ENCODE results near the gene SNX7. TPM values are rescaled to one million over a fixed set of nuclear protein-coding genes. Genes with fewer than 3 reads are reported as not detected.

SNX7 gene
- polyA plus RNA-seq, 3 donors: 8.5 to 21.3 (median 11.2) TPM

DNA sequence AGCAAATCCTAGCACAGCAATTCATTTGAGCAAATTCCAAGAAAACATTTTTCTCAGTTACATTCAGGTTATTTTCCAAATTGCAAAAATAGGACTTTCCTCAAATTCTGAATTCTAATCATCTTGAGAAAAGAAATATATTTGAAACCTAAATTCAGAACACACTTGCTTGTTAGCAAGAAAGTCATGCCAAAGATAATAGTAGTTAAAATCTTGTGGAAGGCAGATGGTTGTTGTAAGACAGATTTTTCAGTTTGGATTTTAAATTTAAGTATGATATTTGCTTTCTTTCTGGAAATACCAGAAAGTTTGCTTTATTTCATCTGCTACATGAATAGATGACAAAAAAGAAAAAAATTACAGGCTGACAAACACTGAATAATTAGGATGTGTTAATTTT lies 29.1 kb downstream of the SNX7 start:
- H3K27ac ChIP-seq (ENCODE audit: low read depth, low read length): no peak overlapping the region

DNA sequence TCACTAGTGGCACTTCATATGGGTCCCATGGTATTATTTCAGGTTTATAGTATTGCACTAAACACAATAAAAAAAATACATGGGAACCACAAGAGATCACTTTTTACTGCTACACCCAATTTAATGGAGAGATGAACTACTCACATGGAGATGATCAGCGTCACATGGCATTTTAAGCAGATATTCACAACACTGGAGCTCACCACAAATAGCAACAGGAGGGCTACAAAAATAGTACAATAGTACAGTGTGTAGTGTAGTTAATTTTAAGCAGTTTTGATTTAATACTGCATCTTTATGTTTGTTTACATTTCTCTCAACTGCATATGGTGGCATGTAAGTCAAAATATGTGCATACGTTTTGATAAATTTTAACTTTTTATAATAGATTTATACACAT lies 31.0 kb downstream of the SNX7 start:
- H3K27ac ChIP-seq (ENCODE audit: low read depth, low read length): no peak overlapping the region
- WGBS, 3 donors: 95 to 99% (median 96%) methylated on average over 2 of the region's 2 CpGs

DNA sequence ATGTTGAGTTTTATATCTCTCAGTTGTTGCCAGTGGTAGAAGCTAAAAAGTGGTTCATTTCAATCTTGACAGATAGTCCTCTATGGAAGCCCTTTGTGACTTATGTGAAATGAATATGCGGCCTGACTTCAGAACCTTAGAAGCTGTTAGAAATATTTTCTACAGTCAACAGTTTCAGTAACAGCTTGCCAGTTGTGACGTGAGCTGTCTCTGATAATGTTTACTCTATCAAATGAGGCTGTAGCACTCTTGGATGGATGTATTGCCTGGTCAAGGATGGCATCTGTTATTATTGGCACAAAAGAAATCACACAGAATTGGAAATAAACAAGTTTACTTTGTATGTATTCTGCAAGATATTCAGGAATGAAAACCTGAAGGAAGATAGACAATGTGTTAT lies 31.9 kb downstream of the SNX7 start:
- H3K27ac ChIP-seq (ENCODE audit: low read depth, low read length): no peak overlapping the region
- 86 to 96% (median 92%) methylated on average over 2 of the region's 2 CpGs for WGBS, 3 donors

DNA sequence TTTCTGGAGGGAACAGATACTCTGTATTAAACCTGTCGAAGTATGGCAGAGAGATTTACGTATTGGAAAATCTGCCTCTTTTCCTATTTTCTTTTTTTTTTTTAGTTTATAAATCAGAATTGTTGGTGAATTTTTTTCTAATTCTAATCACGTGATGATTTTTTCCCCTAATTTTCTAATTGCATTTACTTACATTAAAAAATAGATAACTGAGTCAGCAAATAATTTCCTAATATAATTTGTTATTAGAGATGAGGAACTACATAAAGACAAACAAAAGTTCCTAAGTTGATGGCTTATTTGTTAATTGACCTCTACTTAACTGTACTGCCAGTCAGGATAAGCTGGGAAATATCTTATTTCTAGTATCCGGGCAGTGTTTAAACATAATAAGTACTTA lies 34.6 kb downstream of the SNX7 start:
- H3K27ac ChIP-seq (ENCODE audit: low read depth, low read length): no peak overlapping the region
- WGBS, 3 donors: 93 to 95% (median 93%) methylated on average over 4 of the region's 4 CpGs

DNA sequence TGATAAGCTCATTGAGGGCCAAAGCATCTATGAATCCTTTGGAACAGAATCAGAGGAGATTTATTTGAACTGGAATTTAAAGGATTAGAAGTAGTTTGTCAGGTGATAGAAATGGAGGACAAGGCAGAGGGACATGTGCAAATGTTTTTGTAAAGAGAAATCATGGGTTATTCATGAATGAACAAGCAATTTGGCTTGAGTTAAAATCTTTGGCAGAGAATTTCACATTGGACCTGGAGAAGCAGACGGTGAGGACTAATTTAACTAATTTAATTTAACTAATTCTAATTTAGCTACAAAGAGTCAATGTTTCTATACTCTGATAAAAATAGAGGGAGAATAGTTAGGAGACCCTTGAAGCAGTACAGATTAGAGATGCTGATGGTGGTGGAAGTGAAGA lies 36.3 kb downstream of the SNX7 start:
- WGBS, 3 donors: 95 to 98% (median 97%) methylated on average over 1 of the region's 1 CpG
- no peak overlapping the region for H3K27ac ChIP-seq (ENCODE audit: low read depth, low read length)

DNA sequence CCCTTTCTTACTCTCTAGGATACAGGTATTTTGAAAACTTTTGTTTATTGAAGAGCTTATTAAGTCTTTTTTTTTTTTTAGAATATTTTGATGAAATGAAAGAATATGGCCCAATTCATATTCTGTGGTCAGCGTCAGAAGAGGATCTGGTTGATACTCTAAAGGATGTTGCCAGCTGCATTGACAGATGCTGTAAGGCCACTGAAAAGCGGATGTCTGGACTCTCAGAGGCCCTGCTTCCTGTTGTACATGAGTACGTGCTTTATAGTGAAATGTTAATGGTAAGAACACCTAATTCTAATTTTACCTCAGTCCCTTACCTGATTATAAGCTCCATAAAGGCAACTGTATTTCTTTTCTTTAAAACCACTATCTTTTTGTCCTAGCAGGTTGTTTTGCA lies 37.1 kb downstream of the SNX7 start:
- H3K27ac ChIP-seq (ENCODE audit: low read depth, low read length): no peak overlapping the region
- WGBS, 3 donors: 80 to 92% (median 89%) methylated on average over 3 of the region's 3 CpGs

DNA sequence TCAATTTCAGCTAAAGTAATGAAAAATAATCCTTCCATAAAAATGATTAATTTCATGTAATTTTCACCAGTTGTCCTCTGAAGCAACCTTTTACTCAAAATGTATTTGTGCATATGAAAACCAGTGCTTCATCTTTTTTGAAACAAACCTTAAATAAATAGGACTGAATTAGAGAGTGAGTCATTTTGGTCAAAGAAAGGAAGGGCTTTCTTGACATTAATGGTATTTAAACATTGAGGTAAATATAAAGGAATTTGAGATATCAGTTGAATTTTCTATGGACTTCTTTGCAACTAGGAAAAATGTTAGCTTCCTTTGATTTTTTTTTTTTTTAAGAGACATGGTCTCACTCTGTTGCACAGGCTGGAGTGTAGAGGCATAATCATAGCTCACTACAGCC lies 38.7 kb downstream of the SNX7 start:
- H3K27ac ChIP-seq (ENCODE audit: low read depth, low read length): no peak overlapping the region

DNA sequence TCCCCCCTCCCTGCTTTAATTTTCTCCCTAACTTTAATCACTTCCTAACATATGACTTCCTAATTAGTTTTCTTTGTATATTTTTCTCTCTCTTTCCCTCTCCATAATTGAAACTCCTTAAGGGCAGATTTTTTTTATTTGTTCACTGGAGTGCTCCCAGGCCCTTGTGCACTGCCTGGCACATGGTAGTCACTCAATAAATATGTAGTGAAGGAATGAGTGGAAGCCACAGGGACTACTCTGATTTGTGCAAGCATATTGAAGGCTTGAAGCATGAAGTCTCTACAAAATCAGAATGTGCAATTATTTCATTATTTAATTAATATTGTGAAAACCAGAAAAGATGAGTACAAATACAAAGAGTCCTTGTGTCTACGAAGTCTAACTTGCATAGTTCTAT lies 41.5 kb downstream of the SNX7 start:
- no peak overlapping the region for H3K27ac ChIP-seq (ENCODE audit: low read depth, low read length)
- WGBS, 3 donors: 92 to 95% (median 93%) methylated on average over 1 of the region's 1 CpG

DNA sequence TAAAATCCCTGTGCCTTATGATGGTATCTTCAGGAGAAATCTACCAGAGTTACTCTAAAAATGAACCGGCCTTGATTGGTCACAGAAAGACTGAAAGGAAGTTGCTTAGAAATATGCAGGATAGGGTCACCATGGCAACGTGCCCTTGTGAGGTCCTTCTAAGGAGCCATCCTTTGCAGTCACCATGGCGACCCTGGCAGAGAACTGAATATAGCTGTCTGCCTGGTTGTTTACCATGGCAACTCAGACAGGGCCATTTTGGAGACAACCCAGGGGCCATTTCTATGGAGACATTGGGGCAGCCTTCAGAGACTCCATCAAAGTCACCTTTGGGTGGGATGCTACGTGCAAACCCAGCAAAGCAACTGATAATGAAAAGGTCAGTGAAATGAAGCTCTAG lies 43.0 kb downstream of the SNX7 start:
- WGBS, 3 donors: 89 to 93% (median 90%) methylated on average over 4 of the region's 4 CpGs
- no peak overlapping the region for H3K27ac ChIP-seq (ENCODE audit: low read depth, low read length)

DNA sequence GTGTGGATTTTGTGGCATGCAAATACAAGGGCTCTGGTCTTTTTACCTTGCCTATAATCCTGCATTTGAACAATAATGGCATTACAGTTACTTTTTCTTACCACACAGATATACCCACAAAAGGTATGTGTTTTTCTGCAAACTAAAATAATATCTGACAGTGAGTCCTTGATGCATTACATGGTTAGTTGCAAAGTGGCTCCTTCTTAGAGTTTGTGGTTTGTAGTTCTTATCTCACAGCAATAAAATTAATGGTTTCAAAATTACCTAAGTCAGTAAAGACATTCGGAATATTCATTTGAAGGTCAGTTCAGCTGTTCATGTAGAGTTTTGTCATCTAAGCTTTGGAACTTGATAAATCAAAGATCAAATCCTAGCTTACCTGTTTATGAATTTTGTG lies 43.5 kb downstream of the SNX7 start:
- WGBS, 3 donors: 81 to 96% (median 95%) methylated on average over 1 of the region's 1 CpG
- H3K27ac ChIP-seq (ENCODE audit: low read depth, low read length): no peak overlapping the region

DNA sequence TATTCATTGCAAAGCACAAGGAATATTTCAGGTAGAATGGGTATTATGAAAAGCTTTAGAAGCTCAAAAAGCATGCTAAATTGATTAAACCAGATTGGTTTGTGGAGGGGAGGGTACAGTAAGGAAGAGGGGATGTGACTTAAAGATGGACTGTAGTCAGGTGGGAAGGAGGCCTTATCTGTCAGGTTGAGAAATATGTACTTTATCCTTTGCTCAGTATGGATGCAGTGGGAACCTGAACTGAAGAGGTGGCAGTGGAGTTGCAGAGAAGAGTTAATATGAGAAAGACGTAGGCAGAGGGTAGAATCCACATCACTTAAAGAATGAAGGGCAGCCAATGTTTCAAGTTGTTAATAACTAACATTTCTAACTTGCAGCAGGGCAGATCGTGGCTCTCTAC lies 44.1 kb downstream of the SNX7 start:
- WGBS, 3 donors: 90 to 94% (median 90%) methylated on average over 2 of the region's 2 CpGs

DNA sequence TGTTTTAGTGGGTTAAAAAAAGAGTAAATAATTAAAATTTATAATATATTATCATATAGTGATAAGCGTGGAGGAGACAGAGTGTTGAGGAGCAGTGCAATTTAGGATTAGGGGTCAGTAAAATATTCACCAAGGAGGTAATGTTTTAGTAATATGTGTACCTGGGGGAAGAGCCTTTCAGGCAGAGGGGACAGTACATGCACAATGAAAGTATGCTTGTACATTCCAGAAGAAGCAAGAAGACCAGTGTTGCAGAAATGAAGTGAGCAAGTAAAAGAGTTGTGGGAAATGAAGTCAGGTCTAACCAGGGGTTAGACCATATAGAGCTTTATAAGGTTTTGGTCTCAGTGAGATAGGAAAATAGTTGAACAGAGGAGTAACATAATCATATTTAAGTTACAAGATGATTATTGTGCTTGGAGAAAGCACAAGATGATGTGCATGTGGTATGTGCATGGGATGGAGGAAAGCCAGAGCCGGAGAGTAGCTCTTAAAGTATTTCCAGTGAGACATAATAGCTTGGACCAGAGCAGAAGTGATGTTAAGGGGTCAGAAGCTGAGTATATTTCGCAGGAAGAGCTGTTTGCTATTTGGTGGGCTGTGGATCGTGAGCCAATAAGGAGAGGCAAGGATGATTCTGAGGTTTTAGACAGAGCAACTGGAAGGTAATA lies 44.8 kb downstream of the SNX7 start:
- no peak overlapping the region for H3K27ac ChIP-seq (ENCODE audit: low read depth, low read length)
- 82 to 89% (median 87%) methylated on average over 4 of the region's 4 CpGs for WGBS, 3 donors

More for the DNA sequence above, 44.1 kb downstream of the SNX7 start:
- no peak overlapping the region for H3K27ac ChIP-seq (ENCODE audit: low read depth, low read length)

DNA sequence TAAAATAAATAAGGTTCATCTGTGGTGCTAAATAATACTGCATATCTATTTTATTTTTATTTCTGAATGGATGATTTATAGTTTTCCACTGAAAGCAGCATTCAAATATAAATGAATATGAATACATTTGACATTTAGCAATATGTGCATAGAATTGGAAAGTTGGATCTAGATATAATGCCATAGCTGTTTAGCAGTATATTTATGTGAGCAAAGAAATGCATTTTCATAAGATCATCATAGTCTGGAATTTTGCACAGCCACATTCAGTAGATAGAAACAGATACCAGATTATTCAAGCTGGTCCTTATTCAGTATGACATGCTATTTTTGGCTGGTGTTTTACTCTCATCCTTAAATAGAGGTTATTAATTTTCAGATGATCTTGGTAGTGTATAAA lies 46.0 kb downstream of the SNX7 start:
- no peak overlapping the region for H3K27ac ChIP-seq (ENCODE audit: low read depth, low read length)

DNA sequence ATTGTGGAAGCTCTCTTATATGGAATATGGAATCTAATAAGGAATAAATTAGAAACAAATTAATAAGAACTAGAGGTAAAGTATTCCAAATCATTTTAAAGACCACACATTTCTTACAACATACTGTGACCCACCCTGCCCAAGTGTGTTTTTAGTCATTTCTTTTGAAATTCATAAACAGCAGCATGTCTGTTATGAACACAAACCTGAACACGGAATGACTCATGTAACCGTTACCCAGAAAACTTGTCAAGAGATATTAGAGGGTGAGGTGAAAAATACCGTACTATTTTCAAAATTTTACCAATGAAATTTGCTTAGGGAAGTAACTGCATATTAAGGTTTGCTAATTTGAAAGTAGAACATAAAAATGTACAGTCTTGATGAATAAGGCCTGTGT lies 48.4 kb downstream of the SNX7 start:
- no peak overlapping the region for H3K27ac ChIP-seq (ENCODE audit: low read depth, low read length)
- 94 to 97% (median 97%) methylated on average over 3 of the region's 3 CpGs for WGBS, 3 donors

DNA sequence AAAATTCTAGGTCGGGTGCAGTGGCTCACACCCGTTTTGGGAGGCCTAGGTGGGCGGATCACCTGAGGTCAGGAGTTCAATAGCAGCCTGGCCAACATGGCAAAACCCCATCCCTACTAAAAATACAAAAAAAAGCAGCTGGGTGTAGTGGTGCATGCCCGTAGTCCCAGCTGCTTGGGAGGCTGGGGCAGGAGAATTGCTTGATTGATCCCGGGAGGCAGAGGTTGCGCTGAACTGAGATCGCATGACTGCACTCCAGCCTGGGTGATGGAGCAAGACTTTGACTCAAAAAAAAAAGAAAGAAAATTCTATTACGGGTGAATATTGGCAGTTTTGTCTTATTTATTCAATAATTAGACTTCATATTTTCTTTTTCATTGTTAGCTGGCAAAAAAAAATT lies 62.1 kb downstream of the SNX7 start:
- 85 to 94% (median 87%) methylated on average over 8 of the region's 8 CpGs for WGBS, 3 donors
- no peak overlapping the region for H3K27ac ChIP-seq (ENCODE audit: low read depth, low read length)

DNA sequence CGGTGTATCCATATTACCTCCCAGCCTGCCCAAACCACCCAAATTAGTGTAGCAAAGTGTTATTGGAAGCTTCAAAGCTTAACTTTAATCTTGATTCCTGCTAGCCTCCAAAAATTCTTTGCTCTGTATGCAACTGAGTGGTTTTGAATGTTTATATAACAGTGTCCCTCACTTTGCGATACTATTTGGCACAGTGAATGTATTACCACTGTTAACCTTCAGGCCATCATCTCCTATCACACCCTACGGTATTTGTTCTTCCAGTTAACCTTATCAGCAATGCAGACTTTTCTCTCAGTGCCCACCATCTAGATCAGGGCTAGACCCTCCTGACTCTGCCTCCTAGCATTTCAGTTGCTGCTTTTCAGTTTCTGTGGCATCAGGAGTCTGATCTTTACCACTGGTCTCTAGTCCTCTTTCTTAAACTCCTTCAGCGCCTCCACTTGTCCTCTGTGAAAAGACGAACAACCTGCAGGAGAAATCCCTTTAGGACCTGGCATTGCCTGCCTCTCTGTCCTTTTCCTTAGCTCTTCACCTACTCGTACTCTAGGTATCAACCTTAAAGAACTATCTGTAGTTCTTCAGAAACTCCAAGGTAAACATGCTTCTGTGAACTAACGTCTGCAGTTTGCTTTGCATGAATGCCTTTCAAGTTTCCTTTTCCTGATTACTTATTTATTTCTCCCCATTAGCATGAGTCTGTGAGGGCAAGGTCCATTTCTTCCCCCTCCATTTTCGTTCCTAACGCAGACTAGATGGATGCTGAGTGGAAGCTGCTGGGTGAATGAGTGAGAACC lies 71.7 kb downstream of the SNX7 start:
- H3K27ac ChIP-seq (ENCODE audit: low read depth, low read length): no peak overlapping the region
- 56 to 83% (median 77%) methylated on average over 9 of the region's 9 CpGs for WGBS, 3 donors

DNA sequence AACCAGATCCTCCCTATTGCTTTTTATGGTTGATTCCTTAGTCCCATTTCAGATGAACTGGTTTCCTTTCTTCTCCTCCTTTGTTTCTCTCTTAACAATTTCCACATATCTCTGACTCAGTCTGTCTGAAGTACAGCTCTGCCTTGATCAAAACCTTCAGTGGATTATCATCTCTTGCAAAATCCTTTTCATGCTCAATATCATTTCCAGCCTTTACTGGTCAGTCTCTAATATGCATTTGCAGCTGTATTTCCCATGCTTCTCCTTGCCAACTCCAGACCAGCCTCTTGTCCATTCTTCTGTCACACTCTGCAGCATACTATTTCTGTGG lies 72.2 kb downstream of the SNX7 start:
- no peak overlapping the region for H3K27ac ChIP-seq (ENCODE audit: low read depth, low read length)

DNA sequence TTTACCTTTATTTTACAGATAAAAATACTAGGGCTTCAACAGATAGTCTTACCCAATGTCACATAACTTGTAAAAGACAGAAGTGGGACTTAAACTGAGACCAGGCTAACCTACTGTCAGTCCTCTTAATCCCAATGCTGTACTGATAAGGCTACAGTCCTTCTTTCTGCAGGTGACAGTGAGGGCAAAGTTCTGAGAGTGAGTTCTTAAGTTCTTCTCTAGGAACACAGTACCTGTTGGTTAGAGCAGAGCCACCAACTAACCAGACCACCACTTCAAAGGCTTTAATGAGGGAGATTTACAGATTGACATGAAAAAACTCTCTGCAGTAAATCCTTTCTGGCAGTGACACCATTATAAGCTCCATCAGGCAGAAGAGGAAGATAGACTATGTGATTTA lies 74.2 kb downstream of the SNX7 start:
- no peak overlapping the region for H3K27ac ChIP-seq (ENCODE audit: low read depth, low read length)

DNA sequence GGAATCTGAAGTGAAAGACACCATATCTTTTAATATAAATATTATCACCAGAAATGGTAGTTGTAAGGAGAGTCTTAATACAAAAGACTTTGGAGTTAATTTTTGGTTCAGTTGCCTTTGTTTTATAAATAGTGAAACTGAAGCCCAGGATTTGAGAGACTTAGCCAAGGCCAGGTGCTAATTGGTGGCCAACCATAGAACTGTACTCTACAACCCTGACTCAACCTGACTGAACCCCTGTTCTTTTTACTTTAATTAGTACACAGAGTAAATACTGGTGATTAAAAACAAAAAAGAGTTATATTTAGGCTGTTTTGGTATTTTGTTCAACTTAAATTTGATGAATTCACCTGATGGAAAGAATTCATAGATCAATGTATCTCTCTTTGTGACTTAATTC lies 76.3 kb downstream of the SNX7 start:
- H3K27ac ChIP-seq (ENCODE audit: low read depth, low read length): no peak overlapping the region

DNA sequence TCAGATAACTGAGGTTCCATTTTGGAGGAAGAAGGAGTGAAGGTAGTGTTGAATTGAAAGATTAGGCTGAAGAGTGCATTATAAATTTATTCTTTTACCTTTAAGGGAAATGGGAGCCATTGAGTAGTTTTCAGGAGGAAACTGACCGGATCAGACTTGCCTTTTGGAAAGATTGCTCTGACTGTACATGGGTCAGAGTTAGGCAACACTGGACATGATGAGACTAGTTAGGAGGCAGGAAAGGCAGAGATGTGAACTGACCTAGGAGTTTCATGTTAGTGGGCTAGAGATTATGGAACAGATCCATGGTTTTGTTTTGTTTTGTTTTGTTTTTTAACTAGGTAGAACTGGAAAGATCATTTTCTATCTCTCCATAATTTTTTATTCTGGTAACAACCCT lies 78.2 kb downstream of the SNX7 start:
- no peak overlapping the region for H3K27ac ChIP-seq (ENCODE audit: low read depth, low read length)
- 82 to 97% (median 89%) methylated on average over 1 of the region's 1 CpG for WGBS, 3 donors

DNA sequence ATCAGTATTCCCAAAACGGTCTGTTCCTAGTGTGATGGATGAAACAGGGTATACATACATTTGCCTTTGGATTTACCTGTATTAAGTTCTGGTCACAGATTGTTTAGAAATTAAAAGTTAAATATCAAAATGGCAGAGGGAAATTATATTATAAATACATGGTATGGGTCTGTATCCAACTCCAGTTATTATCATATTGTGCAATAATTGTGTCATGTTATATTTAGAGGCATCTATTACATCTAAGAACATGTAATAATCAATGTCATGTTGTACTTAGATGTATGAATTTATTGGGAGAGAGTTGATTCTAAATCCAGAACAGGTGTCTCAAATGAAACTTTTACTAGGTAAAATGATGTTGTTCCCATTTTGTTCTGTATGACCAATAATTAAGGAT lies 79.6 kb downstream of the SNX7 start:
- H3K27ac ChIP-seq (ENCODE audit: low read depth, low read length): no peak overlapping the region
- 46 to 59% (median 58%) methylated on average over 1 of the region's 1 CpG for WGBS, 3 donors
